Suprapubic skin (tissue), 4 donors: ENCODE data around the gene MT1E. TPM values are rescaled to one million over a fixed set of nuclear protein-coding genes. Genes with fewer than 3 reads are reported as not detected.
"Not testable (repeated sequence)": the region's sequence is repeated elsewhere in the genome, so short reads cannot be mapped to it uniquely, and the experiment has no call there.

ENCODE experiments used
- DNase-seq, 2 donors: peaks; one replicate each; pipeline ENCODE4 v3.0.0-alpha.2; 2019; ENCODE audit warnings: low spot score in 2 of 2
- H3K27ac ChIP-seq: fragments of 200-600 bp; sonication (generic); one replicate; pipeline ENCODE4 v1.5.1; 2019
- H3K27me3 ChIP-seq: fragments of 200-600 bp; sonication (generic); one replicate; pipeline ENCODE4 v1.5.1; 2019
- H3K36me3 ChIP-seq: fragments of 200-600 bp; sonication (generic); one replicate; pipeline ENCODE4 v1.5.1; 2019
- H3K4me1 ChIP-seq: fragments of 200-600 bp; sonication (generic); one replicate; pipeline ENCODE4 v1.5.1; 2019
- H3K4me3 ChIP-seq: fragments of 200-600 bp; sonication (generic); one replicate; pipeline ENCODE4 v1.5.1; 2019; ENCODE audit warnings: mild to moderate bottlenecking
- H3K9me3 ChIP-seq: fragments of 200-600 bp; sonication (generic); one replicate; pipeline ENCODE4 v1.5.1; 2019
- CTCF ChIP-seq, 2 donors: fragments of 200-600 bp in 1 of 2; fragments of 450-650 bp in 1 of 2; sonication (generic) in 1 of 2; IDR thresholded peaks; one replicate each; pipeline ENCODE4 v1.5.1; 2016 to 2019; ENCODE audit warnings: antibody characterized with exemption in 2 of 2, mild to moderate bottlenecking in 1 of 2, moderate library complexity in 1 of 2
- EP300 ChIP-seq: sonication (generic); formaldehyde crosslinking; IDR thresholded peaks from one replicate; pipeline ENCODE4 v1.6.1; 2017; ENCODE audit warnings: antibody characterized with exemption
- POLR2A ChIP-seq, 2 donors: fragments of 450-650 bp; IDR thresholded peaks; one replicate each; pipeline ENCODE4 v1.6.1; 2017; ENCODE audit warnings: antibody characterized with exemption in 2 of 2, mild to moderate bottlenecking in 2 of 2, moderate library complexity in 2 of 2
- POLR2AphosphoS5 ChIP-seq, 3 donors: sonication (generic); formaldehyde crosslinking; IDR thresholded peaks; one replicate each; pipeline ENCODE4 v1.6.1; 2017; ENCODE audit warnings: antibody characterized with exemption in 3 of 3
- WGBS: methylation state at CpG from one replicate; pipeline ENCODE4 v1.1.5; 2018; 5-methylcytosine and 5-hydroxymethylcytosine counted together
- total RNA-seq, 4 donors: library from RNA; depleted of rRNA; stranded (reverse); fragments of >200 nt; gene quantifications; one replicate each; pipeline ENCODE4 v1.1.0, GENCODE V29; 2016

MT1E gene
- total RNA-seq, 4 donors from 2014 or later = 454 to 1,259 (median 584) TPM

- Histone ChIP-seq H3K4me3 (peak overlapping the region; percentile 44), H3K27ac (peak overlapping the region; percentile 35), H3K27me3 (no peaks in the 10 kb centered on the region), H3K36me3 (no peaks in the 10 kb centered on the region), H3K9me3 (no peaks in the 10 kb centered on the region), H3K4me1 (peaks cover 15% of the 10 kb centered on the region)
- WGBS = 14% methylated on average over 25 of the region's 41 CpGs
- DNase-seq = no peak
- peak in 1 of 3 donors; percentile 45 for TF ChIP-seq POLR2AphosphoS5 (IDR thresholded peaks at IDR 0.05)
- TF ChIP-seq POLR2A (IDR thresholded peaks at IDR 0.05) = no peak
Measured at GRCh38 chr16:56617212-56618085, 8.1 kb upstream of the MT1E start.

- no peak overlapping the region for H3K27ac ChIP-seq
- DNase-seq = no peak
- WGBS = 93% methylated on average over 6 of the region's 6 CpGs
- H3K36me3 ChIP-seq = no peaks in the 10 kb centered on the region
- no peaks in the 10 kb centered on the region for H3K9me3 ChIP-seq
- H3K4me3 ChIP-seq = no peak overlapping the region
- H3K4me1 ChIP-seq = peaks cover 15% of the 10 kb centered on the region
- H3K27me3 ChIP-seq = no peaks in the 10 kb centered on the region
- TF ChIP-seq POLR2AphosphoS5 (IDR thresholded peaks at IDR 0.05) = no peak
- TF ChIP-seq EP300 = no peak
- no peak for TF ChIP-seq POLR2A (IDR thresholded peaks at IDR 0.05)
Measured at GRCh38 chr16:56618138-56618537, 7.4 kb upstream of the MT1E start.

- no peak overlapping the region for H3K4me3 ChIP-seq
- peaks cover 20% of the 10 kb centered on the region for H3K4me1 ChIP-seq
- TF ChIP-seq POLR2AphosphoS5 (IDR thresholded peaks at IDR 0.05) (no peak), POLR2A (IDR thresholded peaks at IDR 0.05) (no peak), EP300 (no peak), CTCF (IDR thresholded peaks at IDR 0.05) (no peak)
- no peak overlapping the region for H3K27ac ChIP-seq
- DNase-seq = peak in 1 of 2 donors; percentile 35
- H3K27me3 ChIP-seq = no peaks in the 10 kb centered on the region
- no peaks in the 10 kb centered on the region for H3K9me3 ChIP-seq
- WGBS = 90% methylated on average over 7 of the region's 8 CpGs
- H3K36me3 ChIP-seq = no peaks in the 10 kb centered on the region
Measured at GRCh38 chr16:56620339-56620897, 5.2 kb upstream of the MT1E start.

GRCh38 chr16:56621665-56622445, 3.7 kb upstream of the MT1E start:
- not testable (repeated sequence) for H3K27me3 ChIP-seq, DNase-seq, H3K27ac ChIP-seq, H3K4me3 ChIP-seq, H3K36me3 ChIP-seq, H3K9me3 ChIP-seq
- WGBS = 85% methylated on average over 4 of the region's 4 CpGs
- H3K4me1 ChIP-seq = peaks cover 33% of the 10 kb centered on the region

- H3K36me3 ChIP-seq, H3K27ac ChIP-seq, DNase-seq, H3K4me3 ChIP-seq, H3K27me3 ChIP-seq, H3K9me3 ChIP-seq: not testable (repeated sequence)
- 86% methylated on average over 5 of the region's 5 CpGs for WGBS
- H3K4me1 ChIP-seq = peaks cover 25% of the 10 kb centered on the region
Measured at GRCh38 chr16:56623184-56623583, 2.4 kb upstream of the MT1E start.

GRCh38 chr16:56623637-56624036, 1.9 kb upstream of the MT1E start:
- WGBS = 95% methylated on average over 2 of the region's 2 CpGs
- TF ChIP-seq EP300 (no peak), POLR2A (IDR thresholded peaks at IDR 0.05) (no peak), POLR2AphosphoS5 (IDR thresholded peaks at IDR 0.05) (no peak), CTCF (IDR thresholded peaks at IDR 0.05) (no peak)
- peaks cover 25% of the 10 kb centered on the region for H3K4me1 ChIP-seq
- H3K36me3 ChIP-seq = no peaks in the 10 kb centered on the region
- H3K9me3 ChIP-seq = no peaks in the 10 kb centered on the region
- H3K27me3 ChIP-seq = no peaks in the 10 kb centered on the region
- H3K4me3 ChIP-seq = no peak overlapping the region
- H3K27ac ChIP-seq = no peak overlapping the region
- no peak for DNase-seq
